Activated T-cell treated with anti-CD3 and anti-CD28 coated beads for 48 hours (primary cell): ENCODE data around the gene ARHGEF33.
A peak's percentile ranks its signal among the peaks of the same experiment; 100 is the strongest.

Source experiments
- DNase-seq: peaks from one replicate; pipeline ENCODE4 v3.0.0-alpha.2; 2020; ENCODE audit warnings: low read depth

Gene ARHGEF33

GRCh38 chr2:38889575-38889974 is at the start of gene ARHGEF33:
TSS of gene ARHGEF33 (plus strand) at chr2:38889875. CDS start at chr2:38919448, 29,573 bp downstream.
- no peak for DNase-seq

- no peak for DNase-seq
Observed at GRCh38 chr2:38850045-38850444, 39.6 kb upstream of the ARHGEF33 start.

- DNase-seq = no peak
Observed at GRCh38 chr2:38856165-38856564, 33.5 kb upstream of the ARHGEF33 start.

- no peak for DNase-seq
Observed at GRCh38 chr2:38862476-38862875, 27.2 kb upstream of the ARHGEF33 start.

GRCh38 chr2:38863061-38863695 is 26.5 kb upstream of the ARHGEF33 start:
- no peak for DNase-seq

GRCh38 chr2:38866773-38867443 is 22.8 kb upstream of the ARHGEF33 start:
- DNase-seq = no peak

GRCh38 chr2:38871432-38871831 is 18.2 kb upstream of the ARHGEF33 start:
- DNase-seq = no peak

GRCh38 chr2:38873763-38874162 is 15.9 kb upstream of the ARHGEF33 start:
- DNase-seq = no peak

- DNase-seq = no peak
Observed at GRCh38 chr2:38875227-38875575, 14.5 kb upstream of the ARHGEF33 start.

GRCh38 chr2:38875576-38876367 is 13.9 kb upstream of the ARHGEF33 start, which contains the start of the genes DHX57 and MORN2:
TSS of gene DHX57 (minus strand) at chr2:38875934. CDS start at chr2:38868405, 7,529 bp downstream.
TSS of gene MORN2 (plus strand) at chr2:38875976.
- peak; percentile 74 for DNase-seq

- DNase-seq = no peak
Observed at GRCh38 chr2:38876407-38876806, 13.3 kb upstream of the ARHGEF33 start.

GRCh38 chr2:38886063-38886462 is 3.6 kb upstream of the ARHGEF33 start:
- no peak for DNase-seq

GRCh38 chr2:38887347-38887746 is 2.3 kb upstream of the ARHGEF33 start:
- DNase-seq = no peak

GRCh38 chr2:38887902-38888554 is 1.6 kb upstream of the ARHGEF33 start:
- DNase-seq = no peak

- DNase-seq = no peak
Observed at GRCh38 chr2:38889045-38889444, 630 bp upstream of the ARHGEF33 start.

- DNase-seq = no peak
Observed at GRCh38 chr2:38892819-38893218, 3.1 kb downstream of the ARHGEF33 start.

GRCh38 chr2:38898256-38898655 is 8.6 kb downstream of the ARHGEF33 start:
- DNase-seq = no peak

GRCh38 chr2:38900726-38901125 is 11.1 kb downstream of the ARHGEF33 start:
- no peak for DNase-seq

- no peak for DNase-seq
Observed at GRCh38 chr2:38905251-38905650, 15.6 kb downstream of the ARHGEF33 start.

- DNase-seq = no peak
Observed at GRCh38 chr2:38907242-38907641, 17.6 kb downstream of the ARHGEF33 start.

GRCh38 chr2:38907743-38908562 is 18.3 kb downstream of the ARHGEF33 start:
- DNase-seq = peak; percentile 4

GRCh38 chr2:38909872-38910271 is 20.2 kb downstream of the ARHGEF33 start:
- DNase-seq = no peak
